GM06990 (cell line): ENCODE results near the gene DCLK2.

Source experiments
- DNase-seq: peaks from one replicate; pipeline ENCODE4 v3.0.0-alpha.2; 2011; ENCODE audit not compliant: insufficient read length; ENCODE audit errors: extremely low read depth
- H3K27me3 ChIP-seq: replicated peaks from 2 replicates; pipeline ENCODE4 v1.6.0; 2011; ENCODE audit warnings: low read length; ENCODE audit not compliant: control insufficient read depth, insufficient read depth
- H3K36me3 ChIP-seq: 2 replicates; pipeline ENCODE4 v1.5.1; 2011; ENCODE audit warnings: low read length; ENCODE audit not compliant: control insufficient read depth, insufficient read depth
- H3K4me3 ChIP-seq: replicated peaks from 2 replicates; pipeline ENCODE4 v1.5.1; 2011; ENCODE audit warnings: low read depth, mild to moderate bottlenecking, control low read depth, low read length
- CTCF ChIP-seq: IDR thresholded peaks from 2 replicates; pipeline ENCODE4 v1.5.1; 2011; ENCODE audit warnings: low read length, control low read depth, mild to moderate bottlenecking, inconsistent platforms; ENCODE audit not compliant: insufficient read depth, poor library complexity, severe bottlenecking

The DCLK2 gene

GRCh38 chr4:150299816-150300215 lies 221.6 kb downstream of the DCLK2 start:
- DNase-seq, result no peak
- H3K27me3 ChIP-seq, result no peaks in the 10 kb centered on the region
- H3K4me3 ChIP-seq, result no peak overlapping the region
- TF ChIP-seq CTCF, result no peak
- H3K36me3 ChIP-seq, result no peaks in the 10 kb centered on the region

- no peak for TF ChIP-seq CTCF
- no peaks in the 10 kb centered on the region for H3K36me3 ChIP-seq
- no peak for DNase-seq
- H3K27me3 ChIP-seq, result no peaks in the 10 kb centered on the region
- no peak overlapping the region for H3K4me3 ChIP-seq
These were observed 224.3 kb downstream of the DCLK2 start for GRCh38 chr4:150302553-150302952.

- no peaks in the 10 kb centered on the region for H3K27me3 ChIP-seq
- H3K4me3 ChIP-seq, result no peak overlapping the region
- no peak for DNase-seq
- H3K36me3 ChIP-seq, result no peaks in the 10 kb centered on the region
- no peak for TF ChIP-seq CTCF
These were observed 227.8 kb downstream of the DCLK2 start for GRCh38 chr4:150305995-150306394.

GRCh38 chr4:150306719-150307118 lies 228.5 kb downstream of the DCLK2 start:
- no peak for TF ChIP-seq CTCF
- H3K27me3 ChIP-seq, result no peaks in the 10 kb centered on the region
- H3K36me3 ChIP-seq, result no peaks in the 10 kb centered on the region
- no peak for DNase-seq
- no peak overlapping the region for H3K4me3 ChIP-seq
